ENCODE results near the gene NTSR1. TPM values are rescaled to one million over a fixed set of nuclear protein-coding genes. Genes with fewer than 3 reads are reported as not detected.

NTSR1 gene
- total and polyA plus RNA-seq, 2 of the 13 experiments (the other 11 are each of a cell fraction or from before 2014, with no cell fraction given), result 0.09 to 0.12 TPM

DNA sequence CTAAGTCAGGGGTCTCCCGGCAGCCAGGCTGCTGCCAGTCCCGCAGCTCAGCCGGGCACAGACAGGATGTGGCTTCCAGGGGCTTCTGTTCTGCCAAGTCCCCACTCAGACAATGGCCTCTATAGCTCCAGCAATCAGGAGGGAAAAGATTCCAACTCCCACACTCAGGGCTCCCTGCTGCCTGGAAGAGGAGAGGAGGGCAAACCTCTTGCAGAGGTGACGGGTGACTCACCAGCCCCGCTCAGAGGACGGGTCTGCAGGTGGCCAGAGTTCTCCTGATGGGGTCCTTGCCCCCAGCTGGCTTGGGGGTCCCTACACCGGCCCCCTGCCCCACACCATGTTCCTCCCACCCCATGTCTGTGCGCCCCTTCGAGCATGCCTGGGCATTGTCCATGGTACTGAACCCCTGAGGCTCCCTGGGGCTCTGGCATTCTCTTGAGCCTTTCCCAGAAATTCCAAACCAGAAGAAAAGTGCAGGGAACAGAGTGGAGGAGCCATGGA is 32.6 kb downstream of the NTSR1 start (continued):
- TF ChIP-seq ZNF335 (CRISPR knock-in tag; IDR thresholded peaks at IDR 0.05) (no peak), ZNF777 (CRISPR knock-in tag; IDR thresholded peaks at IDR 0.05) (peak; percentile 72), MIER2 (CRISPR knock-in tag; IDR thresholded peaks at IDR 0.05) (peak; percentile 92), ETV5 (CRISPR knock-in tag; IDR thresholded peaks at IDR 0.05; ENCODE audit: borderline replicate concordance) (0 out of 2 replicates have a peak, but pooled peaks have one; percentile 32), ZBTB1 (CRISPR knock-in tag; IDR thresholded peaks at IDR 0.05; ENCODE audit: borderline replicate concordance) (no peak), GLI4 (CRISPR knock-in tag; IDR thresholded peaks at IDR 0.05; ENCODE audit: borderline replicate concordance) (no peak)

- H3K4me1 ChIP-seq (ENCODE audit: insufficient read depth, low read length), result peaks cover 11% of the 10 kb centered on the region; the same call in 1 of the 2 replicates
- no peak for FAIRE-seq
- WGBS (ENCODE audit: low lambda C conversion rate), result 11% methylated on average over 18 of the region's 18 CpGs
- no peak overlapping the region for H2AFZ ChIP-seq (ENCODE audit: low read length)
- in situ Hi-C loops (cut with HindIII; ENCODE audit: extremely low pct_ligation_motif_present, low pct_unique_long_range_greater_than_20kb) (no loop called here), intact Hi-C loops (cut with micrococcal nuclease; ENCODE audit: unreplicated experiment) (no loop called here)
- no peak overlapping the region for H3K9ac ChIP-seq (ENCODE audit: insufficient read depth, low read depth, low read length)
- no peak overlapping the region for H3K4me3 ChIP-seq (replicated peaks in 1 of 3; ENCODE audit: insufficient read depth in 1 of 3, low read depth in 2 of 3, low read length in 3 of 3)
- TF ChIP-seq NFE2 (CRISPR knock-in tag; IDR thresholded peaks at IDR 0.05), result no peak
- TF ChIP-seq NR2F2 (IDR thresholded peaks at IDR 0.05; ENCODE audit: borderline replicate concordance, low read depth), result no peak
- no peak for TF ChIP-seq KMT2B (CRISPR knock-in tag; IDR thresholded peaks at IDR 0.05)
- no peaks in the 10 kb centered on the region for H3K79me2 ChIP-seq (ENCODE audit: insufficient read depth, low read length)
- BruUV-seq (replicated peaks), result no TSS peak
- H3K36me3 ChIP-seq (replicated peaks in 1 of 2; ENCODE audit: control insufficient read depth in 1 of 2, insufficient read depth in 2 of 2, low read length in 2 of 2), result no peaks in the 10 kb centered on the region
- ATAC-seq, result no peak
- no peaks in the 10 kb centered on the region for H3K9me3 ChIP-seq (ENCODE audit: low read length)
- DNase-seq (ENCODE audit: low spot score), result no peak
- peaks cover 57 to 93% of the 10 kb centered on the region in 2 experiments for H3K27me3 ChIP-seq (ENCODE audit: control insufficient read depth in 1 of 2, insufficient read depth in 2 of 2, low read length in 2 of 2)
- H4K20me1 ChIP-seq (ENCODE audit: insufficient read depth, low read length), result no peaks in the 10 kb centered on the region; the same call in 1 of the 2 replicates
- ChIA-PET CTCF (ENCODE audit: low intra/inter-chr PET ratio, low total read pairs) (no interaction called here), POLR2A (no interaction called here)
- H3K27ac ChIP-seq (ENCODE audit: extremely low read length, insufficient read depth, low read length), result no peak overlapping the region
- no peak overlapping the region for H3K4me2 ChIP-seq (ENCODE audit: low read depth, low read length)
Observed at GRCh38 chr20:62741701-62742491, 33.3 kb downstream of the NTSR1 start.
